NCI-H1417 (cell line): ENCODE measurements around the gene AP5Z1.
"Not testable (repeated sequence)": the region's sequence is repeated elsewhere in the genome, so short reads cannot be mapped to it uniquely, and the experiment has no call there.

Source experiments
- DNase-seq, 3 experiments: peaks; one replicate each; lab custom pipeline; 2025; lab: John Stamatoyannopoulos, UW

The AP5Z1 gene

DNA sequence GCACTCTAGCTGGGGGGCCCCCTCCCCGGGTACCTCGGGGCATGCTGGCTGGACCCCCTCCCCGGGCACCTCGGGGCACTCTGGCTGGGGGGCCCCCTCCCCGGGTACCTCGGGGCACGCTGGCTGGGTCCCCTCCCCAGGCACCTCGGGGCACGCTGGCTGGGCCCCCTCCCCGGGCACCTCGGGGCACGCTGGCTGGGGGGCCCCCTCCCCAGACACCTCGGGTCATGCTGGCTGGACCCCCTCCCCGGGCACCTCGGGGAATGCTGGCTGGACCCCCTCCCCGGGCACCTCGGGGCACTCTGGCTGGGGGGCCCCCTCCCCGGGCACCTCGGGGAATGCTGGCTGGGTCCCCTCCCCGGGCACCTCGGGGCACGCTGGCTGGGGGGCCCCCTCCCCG, 27.2 kb downstream of the AP5Z1 start:
- DNase-seq = not testable (repeated sequence)

DNA sequence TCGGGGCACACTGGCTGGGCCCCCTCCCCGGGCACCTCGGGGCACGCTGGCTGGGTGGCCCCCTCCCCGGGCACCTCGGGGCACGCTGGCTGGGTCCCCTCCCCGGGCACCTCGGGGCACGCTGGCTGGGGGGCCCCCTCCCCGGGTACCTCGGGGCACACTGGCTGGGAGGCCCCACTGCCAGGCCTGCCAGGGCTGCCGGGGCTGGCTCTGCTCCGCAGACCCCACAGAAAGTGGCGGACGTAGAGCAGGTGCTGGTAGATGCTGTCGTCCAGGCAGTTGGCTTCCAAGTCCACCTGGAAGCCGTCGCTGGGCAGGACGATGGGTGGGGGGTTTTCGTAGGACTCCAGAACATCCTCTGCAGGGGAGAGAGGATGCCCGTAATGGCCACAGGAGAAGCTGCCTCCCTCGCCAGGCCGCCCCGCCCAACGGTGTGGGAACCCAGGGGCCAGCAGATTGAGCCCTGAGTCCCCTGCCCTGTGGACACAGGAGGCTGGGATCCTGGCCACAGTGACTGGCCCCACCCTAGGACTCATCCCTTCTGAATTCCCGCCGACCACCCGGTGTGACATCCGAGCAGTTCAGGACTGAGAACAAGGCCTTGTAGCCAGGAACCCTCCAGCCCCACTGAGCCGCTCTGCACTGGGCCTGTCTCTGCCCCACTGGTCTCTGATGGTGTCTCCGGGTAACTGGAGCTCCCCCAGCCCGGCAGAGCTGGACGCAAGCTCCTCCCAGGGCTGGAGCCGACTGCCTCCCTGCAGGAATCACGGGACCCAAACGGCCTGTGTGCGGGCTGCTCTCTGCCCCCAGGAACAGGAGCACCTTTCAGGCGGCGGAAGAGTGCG, 28.2 kb downstream of the AP5Z1 start:
- DNase-seq = no peak

DNA sequence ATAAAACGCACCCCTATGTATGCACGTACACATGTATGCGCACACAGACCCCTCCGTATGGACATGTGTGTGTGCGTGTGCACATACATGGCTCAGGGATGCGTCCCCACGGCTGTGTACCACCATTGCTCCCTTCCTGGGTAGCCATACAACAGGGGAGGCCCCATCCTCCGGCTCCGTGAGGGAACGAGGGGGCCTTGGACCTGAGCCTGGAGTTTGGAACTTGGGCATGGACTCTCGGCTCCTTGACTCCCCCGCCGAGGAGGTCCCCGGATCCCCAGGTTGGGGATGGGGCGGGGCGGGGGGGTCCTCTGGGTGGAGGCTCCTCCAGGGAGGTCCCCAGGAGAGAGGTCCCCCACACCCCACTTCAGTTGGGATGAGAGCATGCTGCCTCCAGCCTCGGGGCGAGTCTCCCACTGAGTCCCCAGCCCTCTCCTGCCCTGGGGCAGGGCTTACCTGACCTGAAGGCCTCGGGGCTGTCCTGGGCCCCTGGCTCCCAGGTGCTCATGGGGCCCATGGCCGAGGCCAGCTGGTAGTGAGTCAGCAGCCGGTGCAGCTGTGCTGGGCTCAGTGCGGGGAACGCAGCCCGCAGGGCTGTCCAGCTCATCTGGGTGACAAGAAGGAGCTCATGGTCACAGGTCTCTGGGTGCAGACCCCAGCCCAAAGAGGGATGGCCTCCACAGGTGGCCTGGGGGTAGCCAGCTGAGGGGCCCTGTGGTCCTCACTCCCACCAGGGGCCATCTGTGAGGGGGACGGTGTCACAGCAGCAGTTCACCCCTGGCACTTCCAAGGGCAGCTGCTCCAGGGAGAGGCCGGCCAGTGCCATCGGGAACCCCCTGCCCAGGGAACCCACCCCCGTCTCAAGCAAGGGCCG, 29.9 kb downstream of the AP5Z1 start:
- no peak for DNase-seq

DNA sequence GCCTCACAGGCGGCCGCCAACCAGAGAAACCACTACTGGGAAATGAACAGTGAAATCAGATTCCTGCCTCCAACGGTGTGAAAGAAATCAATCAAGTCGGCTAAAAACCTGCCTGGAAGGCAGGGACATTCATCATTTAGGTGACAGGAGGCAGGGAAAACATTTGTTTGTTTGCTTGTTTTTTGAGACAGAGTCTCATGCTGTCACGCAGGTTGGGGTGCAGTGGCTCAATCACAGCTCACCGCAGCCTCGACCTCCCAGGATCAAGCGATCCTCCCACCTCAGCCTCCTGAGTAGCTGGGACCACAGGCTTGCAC, 30.5 kb downstream of the AP5Z1 start:
- no peak for DNase-seq

DNA sequence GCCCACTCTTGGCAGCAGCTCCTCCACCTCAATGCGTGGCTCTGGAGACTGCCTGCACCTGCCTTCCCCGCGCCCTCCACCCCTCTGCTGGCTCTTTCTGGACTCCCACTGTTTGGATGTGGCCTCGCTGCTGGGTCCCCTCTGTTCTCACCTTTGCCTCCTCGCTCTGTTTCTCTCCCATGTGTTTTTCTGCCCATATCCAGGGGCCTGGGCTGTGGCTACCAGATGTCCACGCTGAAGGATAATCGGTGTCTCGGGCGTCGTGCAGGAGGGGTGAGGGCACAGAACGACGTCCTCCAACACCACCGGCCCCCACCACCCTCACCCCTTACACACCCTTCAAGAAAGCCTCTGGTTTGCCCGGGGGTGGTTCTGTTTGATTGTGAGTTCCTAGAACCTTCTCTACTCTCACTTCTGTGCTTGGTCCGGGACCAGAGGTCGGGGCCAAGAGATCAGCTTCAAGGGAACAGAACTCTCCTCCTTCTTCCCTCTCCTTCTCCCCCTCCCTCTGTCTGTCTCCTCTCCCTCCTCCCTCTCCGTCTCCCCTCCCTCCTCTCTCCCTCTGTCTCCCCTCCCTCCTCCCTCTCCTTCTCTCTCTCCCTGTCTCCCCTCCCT, 31.7 kb downstream of the AP5Z1 start:
- no peak for DNase-seq

DNA sequence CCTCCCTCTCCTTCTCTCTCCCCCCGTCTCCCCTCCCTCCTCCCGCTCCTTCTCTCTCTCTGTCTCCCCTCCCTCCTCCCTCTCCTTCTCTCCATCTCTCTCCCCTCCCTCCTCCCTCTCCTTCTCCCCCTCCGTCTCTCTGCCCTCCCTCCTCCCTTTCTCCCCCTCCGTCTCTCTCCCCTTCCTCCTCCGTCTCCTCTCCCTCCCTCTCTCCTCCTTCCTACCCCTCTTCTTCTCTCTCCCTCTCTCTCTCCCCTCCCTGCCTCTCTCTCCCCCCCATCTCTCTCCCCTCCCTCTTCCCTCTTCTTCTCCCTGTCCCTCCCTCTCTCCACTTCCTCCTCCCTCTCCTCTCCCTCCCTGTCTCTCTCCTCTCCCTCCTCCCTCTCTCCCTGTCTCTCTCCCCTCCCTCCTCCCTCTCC, 32.2 kb downstream of the AP5Z1 start:
- no peak for DNase-seq

DNA sequence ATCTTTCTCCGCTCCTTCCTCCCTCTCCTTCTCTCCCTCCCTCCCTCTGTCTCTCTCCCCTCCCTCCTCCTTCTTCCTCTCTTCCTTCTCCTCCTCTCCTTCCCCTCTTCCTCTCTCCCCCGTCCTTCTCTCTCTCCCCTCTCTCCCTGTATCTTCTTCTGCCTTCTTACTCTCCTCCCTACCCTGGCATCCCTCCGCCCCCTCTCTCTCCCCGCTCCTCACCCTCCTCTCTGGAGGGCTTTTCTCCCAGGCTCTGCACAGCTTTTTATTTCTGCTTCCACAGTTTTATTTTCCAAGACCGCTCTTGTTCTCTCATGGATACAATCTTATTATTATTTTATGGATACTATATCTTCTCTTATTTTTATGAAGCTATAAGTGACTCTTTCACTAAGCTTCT, 32.6 kb downstream of the AP5Z1 start:
- no peak for DNase-seq

DNA sequence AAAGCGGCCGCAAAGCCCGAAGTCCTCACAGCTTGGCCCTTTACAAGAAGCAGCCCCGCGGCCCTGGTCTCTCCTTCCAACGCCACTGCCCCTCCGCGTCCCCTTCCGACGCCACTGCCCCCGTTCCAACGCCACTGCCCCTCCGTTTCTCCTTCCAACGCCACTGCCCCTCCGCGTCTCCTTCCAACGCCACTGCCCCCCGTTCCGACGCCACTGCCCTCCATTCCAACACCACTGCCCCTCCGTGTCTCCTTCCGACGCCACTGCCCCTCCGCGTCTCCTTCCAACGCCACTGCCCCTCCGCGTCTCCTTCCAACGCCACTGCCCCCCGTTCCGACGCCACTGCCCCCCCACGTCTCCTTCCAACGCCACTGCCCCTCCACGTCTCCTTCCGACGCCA, 33.1 kb downstream of the AP5Z1 start:
- no peak for DNase-seq

DNA sequence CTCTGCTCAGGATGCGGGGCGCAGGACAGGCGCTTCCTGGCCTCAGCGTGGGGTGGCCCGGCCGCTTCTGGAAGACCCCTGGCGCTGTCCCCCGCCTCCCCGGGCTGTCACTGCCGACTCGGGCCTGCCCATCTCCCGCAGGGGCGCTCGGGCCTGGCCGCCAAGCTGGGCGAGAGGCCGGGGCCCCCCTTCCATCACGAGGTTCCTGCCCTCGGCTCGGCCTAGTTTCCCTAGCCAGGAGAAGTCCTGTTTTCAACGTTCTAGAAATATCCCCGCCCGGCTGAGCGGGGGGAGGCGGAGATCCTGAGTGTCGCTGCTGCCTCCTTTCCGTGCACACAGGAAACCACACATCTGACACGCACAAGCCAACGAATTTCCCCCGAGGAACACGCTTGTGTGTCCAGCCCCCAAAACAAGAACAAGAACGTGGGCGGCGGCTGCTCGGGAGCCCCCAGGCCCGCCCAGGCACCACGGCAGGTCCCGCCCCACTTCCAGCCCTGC, 33.7 kb downstream of the AP5Z1 start:
- DNase-seq = no peak

DNA sequence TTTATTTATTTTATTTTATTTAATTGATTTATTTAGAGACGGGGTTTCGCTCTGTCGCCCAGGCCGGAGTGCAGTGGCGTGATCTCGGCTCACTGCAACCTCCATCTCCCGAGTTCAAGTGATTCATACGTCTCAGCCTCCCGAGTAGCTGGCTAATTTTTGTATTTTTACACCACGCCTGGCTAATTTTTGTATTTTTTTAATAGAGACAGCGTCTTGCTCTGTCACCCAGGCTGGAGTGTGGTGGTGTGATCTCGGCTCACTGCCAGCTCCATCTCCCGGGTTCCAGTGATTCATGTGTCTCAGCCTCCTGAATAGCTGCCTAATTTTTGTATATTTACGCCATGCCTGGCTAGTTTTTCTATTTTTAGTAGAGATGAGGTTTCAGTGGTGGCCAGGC, 34.2 kb downstream of the AP5Z1 start:
- DNase-seq = no peak

DNA sequence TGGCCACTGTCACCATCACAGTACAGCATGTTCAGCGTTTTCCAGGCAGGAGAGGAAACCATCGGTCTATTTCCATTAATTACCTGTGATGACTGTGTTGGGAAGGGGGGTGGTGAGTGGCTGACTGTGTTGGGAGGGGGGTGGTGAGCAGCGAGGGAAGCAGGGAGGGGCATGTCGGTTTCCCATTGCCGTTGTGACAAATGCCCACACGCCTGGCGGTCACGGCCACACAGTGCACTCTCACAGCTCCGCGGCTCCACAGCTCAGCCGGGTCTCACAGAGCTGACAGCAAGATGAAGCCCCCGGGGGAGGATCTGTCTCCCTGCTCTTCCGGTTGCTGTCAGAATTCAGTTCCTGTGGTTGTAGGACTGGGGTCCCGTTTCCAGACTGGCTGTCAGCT, 39.0 kb downstream of the AP5Z1 start:
- DNase-seq = no peak

DNA sequence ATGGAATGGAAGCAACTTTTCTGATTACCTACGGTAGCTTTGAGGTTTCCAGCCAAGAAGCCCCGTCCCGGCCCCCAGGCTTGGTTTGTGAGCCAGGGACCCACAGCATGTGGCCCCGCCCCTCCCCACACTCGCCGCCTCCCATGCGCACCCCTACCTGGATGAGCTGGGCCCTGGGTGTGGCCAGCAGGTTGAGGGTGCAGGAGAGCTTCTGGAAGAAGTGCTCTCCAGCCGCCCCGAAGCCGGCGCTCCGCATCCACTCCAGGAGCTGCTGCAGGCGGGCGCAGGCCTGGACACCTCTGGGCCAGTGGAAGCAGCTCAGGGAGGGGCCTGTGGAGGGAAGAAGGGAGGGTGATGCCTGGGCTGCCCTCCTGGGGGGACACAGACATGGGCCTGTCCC, 39.7 kb downstream of the AP5Z1 start:
- DNase-seq = no peak

DNA sequence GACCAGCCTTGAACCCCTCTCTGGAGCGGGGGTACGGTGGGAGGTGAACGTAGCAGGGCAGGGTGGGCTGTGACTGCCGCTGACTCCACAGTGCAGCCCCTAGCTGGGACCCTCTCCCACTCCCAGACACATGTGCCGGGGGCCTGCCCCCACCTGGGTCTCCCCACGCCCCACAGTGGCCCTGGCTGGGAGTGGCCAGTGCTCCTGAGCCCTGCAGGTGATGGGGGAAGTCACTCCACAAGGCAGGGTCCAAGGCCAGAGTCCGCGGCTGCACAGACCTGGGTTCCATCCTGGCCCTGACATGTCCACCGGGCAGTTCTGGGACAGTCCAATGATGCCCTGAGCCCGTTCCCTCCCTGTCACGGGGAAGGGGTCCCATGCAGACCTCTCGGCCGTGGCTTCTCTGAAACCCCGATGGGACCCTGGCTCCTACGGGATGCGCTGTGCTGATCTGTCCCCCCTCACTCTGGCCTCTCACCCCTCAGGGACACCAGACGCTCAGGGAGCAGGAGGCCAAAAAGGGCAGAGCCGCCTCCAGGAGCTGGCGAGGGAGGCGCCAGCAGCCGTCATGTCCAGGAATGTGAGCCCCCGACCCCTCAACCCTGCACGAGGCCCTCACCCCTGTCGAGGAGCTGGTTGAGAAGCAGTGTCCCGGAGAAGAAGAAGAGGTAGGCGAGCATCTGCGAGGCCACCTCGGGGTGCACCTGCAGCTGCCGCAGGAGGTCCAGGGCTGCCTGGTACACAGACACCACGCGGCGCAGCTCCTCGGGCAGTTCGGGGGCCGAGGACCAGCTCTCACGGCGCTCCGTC, 40.4 kb downstream of the AP5Z1 start:
- no peak for DNase-seq

DNA sequence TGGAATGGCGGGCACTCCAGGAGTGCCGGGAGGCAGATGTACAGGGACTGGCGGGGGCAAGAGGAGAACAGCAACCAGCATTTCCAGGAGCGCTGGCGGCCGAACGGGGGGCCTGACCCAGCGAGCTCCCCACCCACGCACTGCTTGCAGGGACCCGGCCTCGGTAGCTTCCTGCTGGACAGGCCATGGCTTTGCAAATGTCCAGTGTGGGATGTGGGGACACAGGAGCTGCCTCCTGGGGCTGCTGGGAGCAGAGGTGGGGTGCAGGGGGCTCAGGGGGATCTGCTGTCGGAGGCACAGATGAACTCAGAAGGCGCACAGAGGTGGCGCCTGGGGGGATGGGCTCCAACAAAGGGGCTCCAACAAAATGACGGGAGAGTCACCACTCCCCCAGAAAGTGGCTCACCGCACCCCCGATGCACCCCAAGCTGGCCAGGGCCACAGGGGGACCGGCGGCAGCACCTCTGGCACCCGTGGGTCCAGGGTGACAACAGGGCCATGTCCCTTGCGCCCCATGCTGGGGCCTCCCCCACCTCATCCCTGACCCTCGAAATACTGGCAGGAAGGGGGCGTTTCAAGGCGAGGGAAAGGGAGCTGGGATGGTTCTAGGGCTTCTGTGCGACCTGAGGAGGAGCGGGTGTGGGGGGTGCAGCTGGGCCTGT, 41.1 kb downstream of the AP5Z1 start:
- no peak for DNase-seq

DNA sequence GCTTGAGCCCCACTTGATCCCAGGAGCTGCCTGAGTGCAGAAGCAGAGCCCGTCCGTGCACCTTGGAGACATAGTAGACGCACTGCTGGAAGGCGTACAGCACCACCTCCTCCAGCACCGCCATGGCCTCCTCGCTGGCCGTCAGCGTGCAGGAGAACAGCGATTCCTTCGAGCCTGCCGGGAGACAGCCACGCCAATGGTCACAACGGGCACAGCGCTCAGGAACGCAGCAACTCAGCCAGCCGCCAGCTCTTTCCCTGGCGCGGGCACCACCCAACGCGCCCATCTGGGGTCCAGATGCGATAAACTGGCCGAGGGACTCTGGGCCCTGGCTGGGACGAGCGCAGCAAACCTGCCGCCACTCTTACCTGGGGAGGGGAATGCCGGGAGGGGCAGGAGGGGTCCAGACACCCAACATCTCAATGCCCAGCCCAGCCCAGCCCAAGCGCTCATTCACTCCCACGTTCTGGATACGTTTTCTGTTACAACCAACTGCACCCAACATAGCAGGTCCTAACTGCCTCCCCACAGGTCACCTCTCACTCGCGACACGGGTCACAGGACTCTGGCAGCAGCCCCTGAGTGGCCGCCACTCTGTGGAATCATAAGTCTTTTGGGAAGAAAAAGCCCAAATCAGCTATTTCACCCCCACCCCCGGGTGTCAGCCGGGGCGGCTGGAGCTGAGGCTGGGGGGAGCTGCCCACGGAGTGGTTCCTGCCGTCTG, 41.9 kb downstream of the AP5Z1 start:
- DNase-seq = no peak

DNA sequence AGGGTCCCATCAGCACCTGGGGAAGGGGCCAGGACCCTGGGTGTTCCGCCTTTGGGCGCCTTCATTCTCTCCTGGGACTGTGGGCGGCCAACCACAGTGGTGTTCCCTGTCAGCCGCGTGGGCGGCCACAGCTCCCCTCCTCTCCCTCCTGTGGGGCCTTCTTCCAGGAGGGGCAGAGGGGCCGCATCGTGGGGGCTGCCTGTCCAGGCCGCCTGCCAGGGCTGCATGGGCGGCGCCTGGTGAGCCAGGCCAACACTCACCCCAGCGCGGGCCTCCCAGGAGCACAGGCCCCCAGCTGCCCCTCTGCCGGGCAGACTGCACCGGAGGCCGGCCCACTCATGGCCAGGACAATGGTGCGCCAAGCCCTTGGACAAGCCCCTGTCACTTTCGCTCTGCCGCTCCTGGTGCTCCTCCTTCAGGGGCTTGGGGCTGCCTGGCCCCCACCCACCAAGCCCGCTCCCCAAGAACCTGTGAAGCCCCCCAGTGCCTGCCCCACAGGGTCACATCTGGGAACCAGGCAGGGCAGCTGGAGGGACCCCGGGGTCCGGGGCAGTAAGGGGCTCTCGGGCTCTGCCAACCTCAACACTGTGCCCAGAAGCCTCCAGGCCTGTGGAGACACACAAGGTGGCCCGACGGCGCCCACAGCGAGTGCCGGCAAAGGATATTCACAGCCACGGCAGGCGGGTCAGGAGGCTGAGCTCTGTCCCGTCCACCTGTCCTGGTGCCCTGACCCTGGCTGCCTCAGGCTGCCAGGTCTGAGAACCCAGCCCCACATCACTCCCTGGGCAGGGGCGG, 42.8 kb downstream of the AP5Z1 start:
- DNase-seq = no peak

DNA sequence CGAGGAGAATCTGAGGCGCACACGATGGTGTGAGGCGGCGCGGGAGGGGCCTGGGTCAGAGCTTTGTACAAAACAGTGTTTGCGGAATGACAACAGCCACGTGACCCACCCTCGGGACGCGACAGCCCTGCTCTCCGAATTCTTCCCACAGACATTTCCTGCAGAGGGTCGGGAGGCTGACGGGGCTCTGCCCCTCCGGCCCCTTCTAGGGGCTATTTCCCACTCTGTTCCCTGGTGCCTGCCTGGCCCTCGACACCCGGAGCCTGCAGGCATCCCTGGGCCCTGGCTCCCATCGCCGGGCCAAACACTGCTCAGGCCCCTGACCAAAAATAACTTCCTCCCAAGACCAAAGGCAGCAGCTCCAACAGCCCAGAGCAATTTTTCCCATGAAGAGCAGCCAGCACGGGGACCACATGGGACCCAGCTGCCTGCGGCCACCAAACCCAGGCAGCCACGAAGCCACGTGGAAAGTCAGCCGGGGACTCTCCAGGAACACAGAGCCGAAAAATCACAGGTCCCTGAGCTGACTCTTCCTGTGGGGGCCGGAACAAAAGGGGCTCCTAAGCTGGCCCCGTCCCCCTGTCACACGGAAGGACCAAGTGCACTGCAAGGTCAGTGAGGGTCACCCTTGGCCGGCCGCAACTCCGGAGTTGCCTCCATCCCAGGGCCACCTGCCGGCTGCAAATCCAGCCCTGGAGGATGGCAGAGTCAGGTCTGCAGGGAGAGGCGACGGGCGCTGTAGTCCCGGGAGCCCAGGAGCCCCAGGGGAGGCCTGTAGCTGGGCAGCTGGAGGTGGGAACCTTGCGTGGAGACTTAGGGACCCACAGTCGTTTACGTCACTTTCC, 44.4 kb downstream of the AP5Z1 start:
- DNase-seq = no peak

DNA sequence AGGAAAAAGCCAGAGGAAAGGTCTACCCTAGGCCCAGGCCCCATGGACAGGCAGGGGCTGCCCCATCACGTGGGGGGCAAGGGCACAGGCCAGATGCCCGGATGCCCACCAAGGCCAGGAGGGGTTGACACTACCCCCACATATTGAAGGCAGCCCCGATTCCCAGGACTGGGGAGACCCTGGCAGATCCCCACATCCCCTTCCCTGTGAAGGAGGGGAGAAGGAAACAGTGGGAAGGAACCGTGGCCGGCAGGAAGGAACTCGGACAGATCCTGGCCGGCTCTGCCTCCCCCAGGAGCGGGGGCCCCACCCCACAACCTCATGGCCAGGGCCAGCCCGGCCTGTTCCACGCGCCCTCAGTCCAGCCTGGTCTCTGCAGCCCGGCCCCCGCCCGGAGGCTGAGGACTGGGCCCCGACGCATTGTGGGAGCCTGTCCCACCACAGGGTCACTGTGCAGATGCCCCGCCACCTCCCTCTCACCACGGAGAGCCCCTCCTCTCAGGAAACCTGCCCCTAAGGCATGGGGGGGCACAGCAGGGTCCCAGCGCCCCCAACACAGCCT, 45.1 kb downstream of the AP5Z1 start:
- DNase-seq = no peak
